SK-N-MC (cell line): ENCODE results near the gene CCDC187.

ENCODE experiments used
- EZH2 ChIP-seq: fragments of 200-600 bp; sonication (generic); IDR thresholded peaks from one replicate; pipeline ENCODE4 v1.6.1; 2017; ENCODE audit warnings: antibody characterized with exemption
- FOXP2 ChIP-seq: optimal IDR thresholded peaks from 2 replicates; pipeline ENCODE3; 2011; ENCODE audit warnings: mild to moderate bottlenecking, moderate library complexity; ENCODE audit not compliant: insufficient read depth; ENCODE audit errors: extremely low read length, control extremely low read depth
- POLR2AphosphoS5 ChIP-seq: IDR thresholded peaks from 2 replicates; pipeline ENCODE4 v1.6.1; 2012; ENCODE audit warnings: mild to moderate bottlenecking, low read depth, low read length, borderline replicate concordance

DNA sequence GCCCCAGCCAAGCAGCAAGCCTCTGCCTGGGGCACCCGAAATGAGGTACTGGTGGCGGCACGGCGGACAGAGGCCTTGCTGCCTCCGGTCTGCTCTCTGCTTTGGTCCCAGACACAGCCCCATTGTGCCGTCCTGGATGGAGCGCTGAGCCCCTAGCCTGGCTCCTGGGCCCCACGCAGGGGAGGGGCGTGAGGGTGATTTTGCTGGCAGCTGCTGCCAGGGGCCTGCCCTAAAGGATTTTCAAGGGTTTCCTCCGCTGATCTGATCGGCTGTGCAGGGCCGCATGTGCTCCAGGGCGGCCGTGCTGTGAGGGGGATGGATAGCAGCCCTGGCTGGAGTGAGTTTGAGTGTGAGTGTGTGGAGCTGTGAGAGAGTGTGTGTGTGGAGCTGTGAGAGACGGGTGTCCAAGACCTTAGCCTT lies 24.7 kb upstream of the CCDC187 start:
- TF ChIP-seq POLR2AphosphoS5 (no peak), EZH2 (no peak), FOXP2 (no peak)
